T-helper 17 cell (primary cell): ENCODE measurements around the gene TARBP2. TPM values are rescaled to one million over a fixed set of nuclear protein-coding genes. Genes with fewer than 3 reads are reported as not detected.

Experiments
- ATAC-seq: fragments of 150-1000 bp; cut with Tn5 transposase; 2 replicates; pipeline ENCODE4 v1.10.0; 2021; ENCODE audit warnings: mild to moderate bottlenecking, moderate library complexity
- DNase-seq, 3 donors: peaks; one replicate each; pipeline versions ENCODE4 v3.0.0 to v3.0.0-alpha.2; 2020 to 2021
- H3K9me3 ChIP-seq: one replicate; pipeline ENCODE4 v1.7.0; 2013; ENCODE audit warnings: low read length, mild to moderate bottlenecking; ENCODE audit not compliant: control insufficient read depth, poor library complexity, severe bottlenecking
- H3K27ac Mint-ChIP-seq: one replicate; pipeline ENCODE4 v1.8.0; 2022; ENCODE audit warnings: mild to moderate bottlenecking, moderate library complexity, mixed read lengths
- H3K27me3 Mint-ChIP-seq: one replicate; pipeline ENCODE4 v1.8.0; 2022; ENCODE audit warnings: mixed read lengths
- H3K36me3 Mint-ChIP-seq: one replicate; pipeline ENCODE4 v1.8.0; 2022; ENCODE audit warnings: low read depth, mixed read lengths
- H3K4me1 Mint-ChIP-seq: one replicate; pipeline ENCODE4 v1.8.0; 2022; ENCODE audit warnings: mild to moderate bottlenecking, mixed read lengths
- H3K4me3 Mint-ChIP-seq: one replicate; pipeline ENCODE4 v1.8.0; 2022; ENCODE audit warnings: mild to moderate bottlenecking, moderate library complexity, mixed read lengths
- total RNA-seq, 4 donors: library from RNA in 2 of 4; stranded (reverse) in 2 of 4; gene quantifications; one replicate each; pipeline ENCODE4 v1.2.3 and lab custom pipeline; 2022 to 2026

TARBP2 gene
- total RNA-seq, 2 donors from 2014 or later: 28.4 to 29.3 TPM

DNA sequence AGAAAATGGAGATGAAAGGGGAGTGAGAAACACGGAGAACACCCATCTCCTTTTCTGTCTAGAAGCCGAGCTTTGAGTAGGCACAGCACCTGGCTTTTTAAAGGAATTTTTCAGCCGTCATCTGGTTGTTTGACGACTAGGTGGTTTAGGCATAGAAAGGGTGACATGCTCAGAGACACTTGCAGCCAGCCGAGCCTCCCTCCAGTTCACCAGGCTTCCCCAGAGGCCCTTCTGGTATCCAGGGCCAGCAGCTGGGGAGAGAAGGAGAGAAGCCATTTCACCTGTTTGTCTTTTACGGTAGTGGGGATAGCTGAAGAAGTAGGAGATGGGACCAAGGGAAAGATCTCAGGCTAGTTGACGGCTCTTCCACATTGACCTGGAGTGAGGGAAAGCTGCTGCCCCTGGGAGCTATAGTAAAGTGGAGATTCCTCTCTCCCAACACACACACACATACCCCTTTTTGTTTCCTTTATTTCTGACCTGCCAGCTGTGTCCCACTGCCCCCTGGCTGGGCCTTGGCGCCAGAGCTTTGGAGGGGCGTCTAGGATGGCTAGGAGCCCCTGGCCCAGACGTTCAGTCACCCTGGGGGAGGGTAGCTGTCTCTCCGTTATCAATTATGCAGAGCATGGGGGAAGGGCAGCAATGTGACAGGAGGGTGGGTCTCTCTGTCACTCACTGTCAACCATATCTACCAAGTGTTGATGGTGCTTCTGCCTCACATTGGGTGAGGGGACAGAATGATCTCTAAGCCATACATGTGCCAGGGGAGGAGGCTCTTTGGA lies 7.3 kb upstream of the TARBP2 start:
- H3K36me3 Mint-ChIP-seq: peaks cover 2% of the 10 kb centered on the region
- peaks cover 37% of the 10 kb centered on the region for H3K4me1 Mint-ChIP-seq
- H3K27ac Mint-ChIP-seq: peak overlapping the region; percentile 90

DNA sequence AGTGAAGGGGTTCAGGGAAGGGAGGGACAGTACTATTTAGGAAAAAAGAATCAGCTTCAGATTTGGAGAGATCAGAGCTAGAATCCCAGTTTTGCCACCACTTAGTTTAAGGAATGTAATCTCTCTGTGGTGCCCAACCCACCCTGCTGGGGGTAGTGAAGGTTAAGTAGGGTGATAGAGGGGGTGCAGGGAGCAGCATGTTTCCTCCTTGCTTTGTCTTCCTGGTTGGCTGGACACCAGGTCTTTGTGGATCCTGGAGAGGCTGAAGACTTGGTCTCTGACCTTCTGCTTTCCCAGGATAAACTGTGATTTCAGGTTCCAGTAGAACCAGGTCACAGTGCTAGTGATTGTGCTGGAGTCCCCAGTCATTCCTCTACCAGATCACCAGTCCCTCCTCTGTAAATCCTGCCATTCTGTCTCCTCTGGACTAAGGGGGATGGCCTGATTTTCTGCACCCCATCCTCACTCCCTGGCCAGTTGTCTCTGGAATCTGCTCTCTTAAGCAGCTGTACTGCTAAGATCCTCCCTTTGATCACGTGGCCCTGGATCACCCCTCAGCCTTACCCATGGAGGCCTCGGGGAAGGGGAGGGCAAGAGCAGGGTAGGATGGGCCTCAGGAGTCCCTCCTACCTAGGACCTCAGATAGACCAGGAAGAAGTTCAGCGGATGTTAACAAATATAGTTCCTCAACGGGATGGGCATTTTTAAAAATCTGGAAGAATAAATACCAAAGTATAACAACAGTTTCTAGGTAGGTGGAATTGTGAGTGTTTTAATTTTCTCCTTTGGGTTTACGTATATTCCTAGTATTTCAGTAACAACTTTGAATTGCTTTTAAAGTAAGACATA lies 5.0 kb upstream of the TARBP2 start:
- Mint-ChIP-seq H3K4me1 (peaks cover 43% of the 10 kb centered on the region), H3K4me3 (peak overlapping the region; percentile 7), H3K36me3 (peaks cover 2% of the 10 kb centered on the region), H3K27me3 (no peaks in the 10 kb centered on the region), H3K27ac (peak overlapping the region; percentile 65)
- no peak for ATAC-seq
- DNase-seq: no peak
- H3K9me3 ChIP-seq: no peaks in the 10 kb centered on the region

More for the DNA sequence above, 7.3 kb upstream of the TARBP2 start:
- Mint-ChIP-seq H3K4me3 (peak overlapping the region; percentile 94), H3K27me3 (no peaks in the 10 kb centered on the region)
- no peaks in the 10 kb centered on the region for H3K9me3 ChIP-seq
- ATAC-seq (no peak), DNase-seq (no peak)

DNA sequence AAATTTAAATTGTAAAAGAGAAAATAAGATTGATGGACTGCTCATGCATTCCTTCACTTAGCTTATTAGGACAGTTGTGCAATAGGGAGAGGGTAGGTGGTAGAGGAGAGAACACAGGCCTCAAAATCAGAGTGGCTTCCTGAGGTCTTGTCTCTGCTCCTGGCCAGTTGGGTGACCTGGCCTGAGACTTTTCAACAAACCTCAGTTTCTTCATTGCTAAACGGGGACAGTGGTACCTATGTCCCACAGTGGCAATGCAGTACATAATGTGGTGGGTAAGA lies 4.4 kb upstream of the TARBP2 start:
- H3K36me3 Mint-ChIP-seq: peaks cover 2% of the 10 kb centered on the region
- no peak for ATAC-seq
- H3K4me3 Mint-ChIP-seq: no peak overlapping the region
- peaks cover 43% of the 10 kb centered on the region for H3K4me1 Mint-ChIP-seq
- DNase-seq: no peak
- peak overlapping the region; percentile 98 for H3K27ac Mint-ChIP-seq
- H3K27me3 Mint-ChIP-seq: no peaks in the 10 kb centered on the region
- no peaks in the 10 kb centered on the region for H3K9me3 ChIP-seq

DNA sequence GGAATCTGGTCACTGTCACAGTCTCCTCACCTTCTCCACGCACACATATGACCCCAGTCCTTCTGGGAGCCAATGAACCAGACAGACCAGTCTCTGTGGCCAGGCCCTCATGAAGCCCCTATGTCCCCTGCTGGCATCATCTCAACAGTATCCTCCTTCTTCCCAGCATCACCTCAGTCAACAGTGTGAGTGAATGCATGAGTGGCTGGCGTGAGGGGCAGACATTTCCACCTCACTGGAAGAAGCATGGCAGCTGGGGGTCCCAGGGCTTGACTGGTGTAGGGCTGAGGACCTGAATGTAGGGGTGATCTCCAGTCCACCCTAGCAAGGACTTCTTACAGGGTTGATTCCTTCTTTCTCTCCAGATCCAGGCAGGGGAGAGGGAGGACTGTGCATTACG lies 3.6 kb upstream of the TARBP2 start:
- Mint-ChIP-seq H3K27me3 (no peaks in the 10 kb centered on the region), H3K27ac (peak overlapping the region; percentile 98), H3K4me3 (peak overlapping the region; percentile 97), H3K36me3 (peaks cover 2% of the 10 kb centered on the region), H3K4me1 (peaks cover 44% of the 10 kb centered on the region)
- DNase-seq (no peak), ATAC-seq (no peak)
- H3K9me3 ChIP-seq: no peaks in the 10 kb centered on the region

GRCh38 chr12:53498235-53498630 lies 2.9 kb upstream of the TARBP2 start:
- H3K27me3 Mint-ChIP-seq: no peaks in the 10 kb centered on the region
- DNase-seq: no peak
- no peak for ATAC-seq

GRCh38 chr12:53499266-53500141 lies 1.6 kb upstream of the TARBP2 start, which contains the start of gene MAP3K12:
TSS of gene MAP3K12 (minus strand) at chr12:53499458. CDS start at chr12:53487391, 12,067 bp downstream.
- Mint-ChIP-seq H3K4me1 (peaks cover 28% of the 10 kb centered on the region), H3K27me3 (no peaks in the 10 kb centered on the region), H3K36me3 (peaks cover 2% of the 10 kb centered on the region), H3K27ac (peak within 1 kb of the TSS; percentile 98), H3K4me3 (peak within 1 kb of the TSS; percentile 97)
- H3K9me3 ChIP-seq: no peaks in the 10 kb centered on the region
- DNase-seq: peak; percentile 38 to 53 (median 49)
- no peak for ATAC-seq

More at GRCh38 chr12:53498235-53498630, 2.9 kb upstream of the TARBP2 start:
- no peaks in the 10 kb centered on the region for H3K9me3 ChIP-seq
- Mint-ChIP-seq H3K27ac (peak overlapping the region; percentile 98), H3K36me3 (peaks cover 2% of the 10 kb centered on the region), H3K4me1 (peaks cover 38% of the 10 kb centered on the region), H3K4me3 (peak overlapping the region; percentile 97)

DNA sequence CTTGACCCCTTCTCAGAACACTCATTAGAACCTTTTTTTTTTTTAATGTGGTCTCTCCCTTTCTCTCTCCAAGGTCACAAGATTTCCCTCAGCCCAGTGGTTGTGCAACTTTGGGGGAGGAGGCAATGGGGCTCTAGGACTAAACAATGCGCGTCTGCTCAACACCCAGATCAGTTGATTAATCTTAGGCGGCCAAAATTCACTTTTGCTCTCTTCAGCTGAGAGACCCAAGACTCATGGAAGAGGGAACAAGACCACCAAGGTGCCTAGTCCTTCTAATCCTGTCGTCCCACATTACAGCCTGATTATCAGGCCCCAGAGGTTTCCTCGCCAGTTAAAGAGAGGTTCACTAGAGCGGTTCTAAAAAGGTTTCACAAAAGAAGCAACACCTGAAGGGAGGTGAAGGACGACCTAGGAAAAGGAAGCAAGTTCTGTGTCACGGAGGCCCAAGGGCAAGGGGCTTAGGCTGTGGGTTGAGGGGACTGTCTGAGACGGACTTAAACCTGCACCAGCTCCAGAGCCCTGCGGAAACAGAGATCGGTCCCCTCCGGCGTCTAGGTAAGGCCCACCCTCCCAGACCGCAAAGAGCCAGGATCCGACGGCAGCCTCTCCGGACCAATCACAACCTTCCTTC lies 824 bp upstream of the TARBP2 start:
- H3K4me1 Mint-ChIP-seq: peaks cover 28% of the 10 kb centered on the region
- no peak for DNase-seq
- peak overlapping the region; percentile 97 for H3K4me3 Mint-ChIP-seq
- H3K36me3 Mint-ChIP-seq: peaks cover 2% of the 10 kb centered on the region
- H3K9me3 ChIP-seq: no peaks in the 10 kb centered on the region
- peak overlapping the region; percentile 98 for H3K27ac Mint-ChIP-seq
- H3K27me3 Mint-ChIP-seq: no peaks in the 10 kb centered on the region
- ATAC-seq: no peak

DNA sequence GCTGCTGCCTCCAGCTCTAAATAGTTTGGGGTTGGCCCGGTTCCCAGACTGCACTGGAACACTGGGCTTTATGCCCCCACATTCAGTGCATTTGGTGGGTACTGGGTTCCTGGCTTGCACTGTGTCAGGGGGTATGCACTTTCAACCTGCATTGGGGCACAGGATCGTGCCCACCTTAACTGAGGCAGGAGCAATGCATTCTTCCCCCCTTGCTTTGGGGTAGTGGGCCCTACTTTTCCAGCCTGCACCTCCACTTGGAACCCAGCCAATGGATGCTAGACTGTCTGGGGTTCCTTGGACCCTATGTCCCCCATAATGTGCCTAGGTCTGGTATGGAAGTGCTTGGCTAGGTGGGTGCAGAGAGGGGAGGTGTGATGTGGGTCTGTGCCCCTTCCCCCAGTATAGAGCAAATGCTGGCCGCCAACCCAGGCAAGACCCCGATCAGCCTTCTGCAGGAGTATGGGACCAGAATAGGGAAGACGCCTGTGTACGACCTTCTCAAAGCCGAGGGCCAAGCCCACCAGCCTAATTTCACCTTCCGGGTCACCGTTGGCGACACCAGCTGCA lies 615 bp downstream of the TARBP2 start:
- H3K36me3 Mint-ChIP-seq: peaks cover 5% of the 10 kb centered on the region
- peak overlapping the region; percentile 97 for H3K4me3 Mint-ChIP-seq
- ATAC-seq (no peak), DNase-seq (no peak)
- peaks cover 26% of the 10 kb centered on the region for H3K4me1 Mint-ChIP-seq
- no peaks in the 10 kb centered on the region for H3K9me3 ChIP-seq
- peak overlapping the region; percentile 98 for H3K27ac Mint-ChIP-seq
- no peaks in the 10 kb centered on the region for H3K27me3 Mint-ChIP-seq

- H3K27me3 Mint-ChIP-seq: no peaks in the 10 kb centered on the region
- DNase-seq: no peak
- peaks cover 5% of the 10 kb centered on the region for H3K36me3 Mint-ChIP-seq
- no peaks in the 10 kb centered on the region for H3K9me3 ChIP-seq
- H3K4me1 Mint-ChIP-seq: peaks cover 25% of the 10 kb centered on the region
- peak overlapping the region; percentile 98 for H3K27ac Mint-ChIP-seq
- H3K4me3 Mint-ChIP-seq: no peak overlapping the region
- ATAC-seq: no peak
These were observed 1.2 kb downstream of the TARBP2 start for GRCh38 chr12:53502331-53502730.

DNA sequence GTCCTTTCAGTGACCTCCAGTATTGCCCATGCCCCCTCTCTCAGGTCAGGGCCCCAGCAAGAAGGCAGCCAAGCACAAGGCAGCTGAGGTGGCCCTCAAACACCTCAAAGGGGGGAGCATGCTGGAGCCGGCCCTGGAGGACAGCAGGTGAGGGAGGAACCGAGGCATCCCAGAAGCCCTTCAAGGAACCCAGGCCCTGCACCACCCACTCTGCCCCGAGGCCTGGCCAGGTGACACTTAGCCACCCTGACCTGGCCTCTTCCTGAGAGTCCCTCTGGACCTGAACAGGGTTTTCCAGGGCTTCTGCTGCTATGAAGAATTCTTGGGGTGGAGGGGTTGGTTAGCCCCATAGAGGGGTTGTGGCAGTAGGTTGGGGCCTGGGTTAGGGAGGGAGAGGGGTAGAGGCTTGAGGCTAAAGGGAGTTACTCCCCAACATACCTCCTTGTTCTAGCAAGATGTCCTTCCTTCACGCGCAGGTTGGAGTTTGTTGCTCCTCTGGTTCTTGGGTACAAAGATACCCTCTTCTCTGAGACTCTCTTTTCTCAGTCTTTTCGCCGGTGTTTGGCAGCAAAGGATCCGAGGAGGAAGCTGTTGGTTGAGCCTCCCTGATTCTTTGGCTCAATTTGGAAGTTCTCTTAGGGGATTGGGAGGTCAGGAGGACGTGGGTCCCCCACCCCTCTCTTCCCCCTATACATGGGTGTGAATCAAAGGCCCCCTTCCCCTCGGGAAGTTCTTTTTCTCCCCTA lies 2.1 kb downstream of the TARBP2 start:
- Mint-ChIP-seq H3K4me3 (no peak overlapping the region), H3K27ac (peak overlapping the region; percentile 59), H3K27me3 (no peaks in the 10 kb centered on the region), H3K36me3 (peaks cover 5% of the 10 kb centered on the region), H3K4me1 (peaks cover 20% of the 10 kb centered on the region)
- H3K9me3 ChIP-seq: no peaks in the 10 kb centered on the region
- no peak for DNase-seq
- no peak for ATAC-seq

DNA sequence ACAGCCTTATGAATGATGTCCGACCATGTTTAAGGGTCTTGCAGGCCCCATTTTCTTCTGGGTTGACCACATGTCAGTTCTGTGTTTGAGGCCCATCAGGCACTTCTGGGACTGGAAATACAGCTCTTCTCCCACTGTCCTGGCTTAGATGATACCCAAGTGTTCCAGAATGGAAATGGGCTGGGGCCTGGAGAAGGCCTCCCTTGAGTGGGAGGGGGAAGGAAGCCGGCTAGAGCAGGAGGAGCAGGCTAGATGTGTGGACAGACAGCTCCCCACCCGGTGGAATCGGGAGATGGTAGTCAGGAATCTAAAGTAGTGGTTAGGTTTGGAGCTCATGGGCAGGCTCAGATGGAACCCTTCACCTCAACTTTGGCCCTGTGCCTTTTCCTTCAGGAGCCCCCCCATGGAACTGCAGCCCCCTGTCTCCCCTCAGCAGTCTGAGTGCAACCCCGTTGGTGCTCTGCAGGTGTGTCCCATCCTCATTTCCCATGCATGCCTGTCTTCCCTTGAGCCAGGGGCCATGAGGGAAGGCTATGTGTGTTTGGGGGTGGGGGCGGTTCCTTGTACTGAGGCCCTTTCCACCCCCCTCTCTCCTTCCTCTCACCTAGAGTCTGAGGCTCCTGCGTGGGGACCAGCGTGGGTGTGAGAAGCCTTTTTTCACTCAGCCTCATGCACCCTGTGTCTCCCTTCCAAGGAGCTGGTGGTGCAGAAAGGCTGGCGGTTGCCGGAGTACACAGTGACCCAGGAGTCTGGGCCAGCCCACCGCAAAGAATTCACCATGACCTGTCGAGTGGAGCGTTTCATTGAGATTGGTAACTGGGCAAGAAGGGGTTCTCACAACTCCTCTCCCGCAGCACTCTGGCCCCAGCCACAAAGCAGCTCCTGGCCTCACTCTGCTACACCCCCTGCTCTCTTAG lies 3.2 kb downstream of the TARBP2 start:
- peaks cover 5% of the 10 kb centered on the region for H3K36me3 Mint-ChIP-seq
- no peak overlapping the region for H3K4me3 Mint-ChIP-seq
- no peak for ATAC-seq
- DNase-seq: no peak
- peaks cover 15% of the 10 kb centered on the region for H3K4me1 Mint-ChIP-seq
- H3K27ac Mint-ChIP-seq: peak overlapping the region; percentile 59
- no peaks in the 10 kb centered on the region for H3K27me3 Mint-ChIP-seq
- H3K9me3 ChIP-seq: no peaks in the 10 kb centered on the region
